Naive B cell (primary cell): Measurements from ENCODE around the gene ARRB2. TPM values are rescaled to one million over a fixed set of nuclear protein-coding genes. Genes with fewer than 3 reads are reported as not detected.
A peak's percentile ranks its signal among the peaks of the same experiment; 100 is the strongest.

Experiments used
- ATAC-seq, 2 donors: fragments of 150-1000 bp; cut with Tn5 transposase; 2 replicates each; pipeline ENCODE4 v1.10.0; 2021; ENCODE audit warnings: low read depth in 2 of 2, mild to moderate bottlenecking in 2 of 2, moderate library complexity in 2 of 2
- DNase-seq: peaks from one replicate; pipeline ENCODE4 v3.0.0; 2022
- H3K27ac Mint-ChIP-seq, 6 donors: one replicate each; pipeline ENCODE4 v1.8.0; 2020 to 2022; ENCODE audit warnings: mild to moderate bottlenecking in 6 of 6, mixed read lengths in 6 of 6, moderate library complexity in 5 of 6, inconsistent platforms in 2 of 6
- H3K27me3 Mint-ChIP-seq, 3 donors: one replicate each; pipeline ENCODE4 v1.8.0; 2021 to 2022; ENCODE audit warnings: mixed read lengths in 3 of 3, mild to moderate bottlenecking in 1 of 3
- H3K36me3 Mint-ChIP-seq, 2 donors: one replicate each; pipeline ENCODE4 v1.8.0; 2020 to 2022; ENCODE audit warnings: mixed read lengths in 2 of 2, inconsistent platforms in 1 of 2, mild to moderate bottlenecking in 1 of 2
- H3K4me1 Mint-ChIP-seq, 3 donors: one replicate each; pipeline ENCODE4 v1.8.0; 2020 to 2022; ENCODE audit warnings: mixed read lengths in 3 of 3, inconsistent platforms in 1 of 3, mild to moderate bottlenecking in 1 of 3, moderate library complexity in 1 of 3
- H3K4me3 Mint-ChIP-seq, 8 donors: one replicate each; pipeline ENCODE4 v1.8.0; 2020 to 2022; ENCODE audit warnings: mild to moderate bottlenecking in 8 of 8, mixed read lengths in 8 of 8, moderate library complexity in 8 of 8, inconsistent platforms in 2 of 8
- H3K9me3 Mint-ChIP-seq, 7 donors: one replicate each; pipeline ENCODE4 v1.8.0; 2020 to 2022; ENCODE audit warnings: mixed read lengths in 7 of 7, mild to moderate bottlenecking in 5 of 7, inconsistent platforms in 2 of 7, moderate library complexity in 1 of 7
- polyA plus RNA-seq, 6 donors: library from polyadenylated mRNA; unstranded; fragments of 300-500 nt; fragmentation: Illumina TruSeq; gene quantifications; one replicate each; pipeline ENCODE4 v1.2.3, GENCODE V29; 2021; ENCODE audit warnings: low read depth in 6 of 6

The ARRB2 gene
- polyA plus RNA-seq, 6 donors from 2014 or later: 12.1 to 23.7 (median 14.9) TPM

GRCh38 chr17:4759776-4760236, 49.4 kb downstream of the ARRB2 start:
- no peak overlapping the region for H3K27ac Mint-ChIP-seq
- no peak overlapping the region for H3K4me3 Mint-ChIP-seq

GRCh38 chr17:4764595-4764994, 54.2 kb downstream of the ARRB2 start:
- Mint-ChIP-seq H3K4me1 (peaks cover 4 to 7% (median 6%) of the 10 kb centered on the region in 3 donors), H3K9me3 (no peaks in the 10 kb centered on the region), H3K27me3 (peaks cover 7 to 18% (median 8%) of the 10 kb centered on the region in 3 donors), H3K4me3 (no peak overlapping the region), H3K27ac (no peak overlapping the region), H3K36me3 (no peaks in the 10 kb centered on the region)
- DNase-seq (no peak), ATAC-seq (peak in 1 of 2 donors; percentile 28)

More at GRCh38 chr17:4759776-4760236, 49.4 kb downstream of the ARRB2 start:
- Mint-ChIP-seq H3K36me3 (no peaks in the 10 kb centered on the region), H3K9me3 (no peaks in the 10 kb centered on the region), H3K27me3 (peaks cover 8 to 24% (median 13%) of the 10 kb centered on the region in 3 donors), H3K4me1 (peaks cover 4 to 7% (median 6%) of the 10 kb centered on the region in 3 donors)
- DNase-seq (no peak), ATAC-seq (no peak)

- Mint-ChIP-seq H3K4me3 (no peak overlapping the region), H3K9me3 (no peaks in the 10 kb centered on the region), H3K27ac (no peak overlapping the region), H3K36me3 (no peaks in the 10 kb centered on the region), H3K27me3 (peaks cover 3 to 14% (median 8%) of the 10 kb centered on the region in 3 donors), H3K4me1 (peaks cover 4 to 7% (median 6%) of the 10 kb centered on the region in 3 donors)
- ATAC-seq (no peak), DNase-seq (no peak)
Observed at GRCh38 chr17:4766201-4766600, 55.8 kb downstream of the ARRB2 start.

GRCh38 chr17:4766723-4767122, 56.3 kb downstream of the ARRB2 start:
- no peak overlapping the region for H3K27ac Mint-ChIP-seq
- peaks cover 5 to 7% (median 6%) of the 10 kb centered on the region in 3 donors for H3K4me1 Mint-ChIP-seq
- no peak overlapping the region for H3K4me3 Mint-ChIP-seq
- H3K36me3 Mint-ChIP-seq: no peaks in the 10 kb centered on the region
- DNase-seq (no peak), ATAC-seq (no peak)
- H3K9me3 Mint-ChIP-seq: no peaks in the 10 kb centered on the region
- H3K27me3 Mint-ChIP-seq: peaks cover 4 to 14% (median 12%) of the 10 kb centered on the region in 3 donors

GRCh38 chr17:4768298-4768697, 57.9 kb downstream of the ARRB2 start:
- DNase-seq (no peak), ATAC-seq (no peak)
- Mint-ChIP-seq H3K9me3 (no peaks in the 10 kb centered on the region), H3K4me3 (no peak overlapping the region), H3K4me1 (peaks cover 6 to 8% (median 8%) of the 10 kb centered on the region in 3 donors), H3K27ac (no peak overlapping the region), H3K27me3 (peaks cover 7 to 18% (median 8%) of the 10 kb centered on the region in 3 donors), H3K36me3 (no peaks in the 10 kb centered on the region)

GRCh38 chr17:4769628-4770027, 59.2 kb downstream of the ARRB2 start:
- Mint-ChIP-seq H3K4me3 (no peak overlapping the region), H3K36me3 (no peaks in the 10 kb centered on the region), H3K4me1 (peaks cover 5 to 12% (median 12%) of the 10 kb centered on the region in 3 donors), H3K27me3 (peaks cover 10 to 24% (median 14%) of the 10 kb centered on the region in 3 donors), H3K9me3 (no peaks in the 10 kb centered on the region), H3K27ac (no peak overlapping the region)
- DNase-seq (no peak), ATAC-seq (no peak)

Other genes starting within 250 kb of the ARRB2 start
- gene SPNS2, start 211.8 kb upstream of the ARRB2 start, polyA plus RNA-seq: under 1 TPM in 1 of 6 donors, not detected in 5; 0.23 TPM
- gene MYBBP1A, start 155.2 kb upstream of the ARRB2 start, polyA plus RNA-seq: 10 to 100 TPM in 5 of 6 donors, under 1 TPM in 1; 0.24 to 28.7 (median 13.4) TPM
- not detected for gene GGT6, start 150.1 kb upstream of the ARRB2 start, polyA plus RNA-seq
- not detected for gene SMTNL2, start 126.1 kb upstream of the ARRB2 start, polyA plus RNA-seq
- under 1 TPM in 1 of 6 donors, not detected in 5; 0.09 TPM for gene ALOX15, start 69.0 kb upstream of the ARRB2 start, polyA plus RNA-seq
- gene PELP1, start 6.5 kb upstream of the ARRB2 start, polyA plus RNA-seq: 10 to 100 TPM in 1 of 6 donors, 1 to 10 TPM in 5; 5.6 to 13.1 (median 9.1) TPM
- 10 to 100 TPM; 20.1 to 63.4 (median 48.3) TPM for gene MED11, start 20.8 kb downstream of the ARRB2 start, polyA plus RNA-seq
- under 1 TPM in 1 of 6 donors, not detected in 5; 0.40 TPM for gene ZMYND15, start 29.2 kb downstream of the ARRB2 start, polyA plus RNA-seq
- gene CXCL16, start 29.3 kb downstream of the ARRB2 start, polyA plus RNA-seq: 10 to 100 TPM; 12.2 to 19.8 (median 18.4) TPM
- gene TM4SF5, start 61.3 kb downstream of the ARRB2 start, polyA plus RNA-seq: not detected
- gene VMO1, start 75.7 kb downstream of the ARRB2 start, polyA plus RNA-seq: not detected
- not detected for gene GLTPD2, start 78.3 kb downstream of the ARRB2 start, polyA plus RNA-seq
- gene PSMB6, start 85.5 kb downstream of the ARRB2 start, polyA plus RNA-seq: 100 to 1,000 TPM; 237 to 479 (median 273) TPM
- 1 to 10 TPM in 5 of 6 donors, under 1 TPM in 1; 0.54 to 4.6 (median 3.7) TPM for gene PLD2, start 96.5 kb downstream of the ARRB2 start, polyA plus RNA-seq
- 10 to 100 TPM in 1 of 6 donors, 1 to 10 TPM in 5; 1.1 to 13.6 (median 6.6) TPM for gene MINK1, start 122.7 kb downstream of the ARRB2 start, polyA plus RNA-seq
- 1 to 10 TPM in 5 of 6 donors, not detected in 1; 1.6 to 2.6 (median 2.1) TPM for gene C17orf107, start 188.9 kb downstream of the ARRB2 start, polyA plus RNA-seq
- gene CHRNE, start 192.5 kb downstream of the ARRB2 start, polyA plus RNA-seq: under 1 TPM in 5 of 6 donors, not detected in 1; 0.18 to 0.59 (median 0.37) TPM
- gene GP1BA, start 221.6 kb downstream of the ARRB2 start, polyA plus RNA-seq: under 1 TPM in 4 of 6 donors, not detected in 2; 0.42 to 1.00 (median 0.56) TPM
- 10 to 100 TPM; 61.0 to 89.1 (median 71.4) TPM for gene SLC25A11, start 229.4 kb downstream of the ARRB2 start, polyA plus RNA-seq
- gene RNF167, start 229.6 kb downstream of the ARRB2 start, polyA plus RNA-seq: 10 to 100 TPM; 19.9 to 25.8 (median 22.7) TPM
- gene PFN1, start 237.9 kb downstream of the ARRB2 start, polyA plus RNA-seq: 1,000 to 10,000 TPM; 1,151 to 1,601 (median 1,370) TPM
- 1 to 10 TPM in 4 of 6 donors, under 1 TPM in 1, not detected in 1; 0.79 to 3.2 (median 1.2) TPM for gene ENO3, start 240.5 kb downstream of the ARRB2 start, polyA plus RNA-seq